ENCODE results near the gene CYP39A1. TPM values are rescaled to one million over a fixed set of nuclear protein-coding genes. Genes with fewer than 3 reads are reported as not detected.

Gene CYP39A1
- total RNA-seq, 4 donors from 2014 or later = 2.8 to 13.1 (median 5.4) TPM

DNA sequence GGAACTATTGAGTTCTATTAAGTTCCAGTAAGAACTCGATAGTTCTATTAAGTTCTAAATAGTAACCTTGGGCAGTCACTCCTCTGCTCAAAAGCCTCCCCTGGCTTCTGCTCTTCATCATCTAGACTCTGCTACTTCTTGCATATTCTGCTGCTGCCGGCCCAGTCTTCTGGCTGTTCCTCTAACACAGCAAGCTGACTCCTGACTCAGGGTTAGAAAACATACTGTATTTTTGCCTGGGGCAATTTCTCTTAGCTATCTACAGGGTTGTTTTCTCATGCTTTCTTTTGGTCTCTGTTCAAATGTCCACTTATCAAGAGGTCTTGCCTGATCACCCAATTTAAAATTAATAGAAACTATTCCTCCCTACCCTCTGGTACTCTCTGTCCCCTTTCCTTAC lies 14.8 kb upstream of the CYP39A1 start:
- ATAC-seq (ENCODE audit: low FRiP score) (no peak), DNase-seq (ENCODE audit: low spot score) (no peak)
- TF ChIP-seq, protein P1, sequence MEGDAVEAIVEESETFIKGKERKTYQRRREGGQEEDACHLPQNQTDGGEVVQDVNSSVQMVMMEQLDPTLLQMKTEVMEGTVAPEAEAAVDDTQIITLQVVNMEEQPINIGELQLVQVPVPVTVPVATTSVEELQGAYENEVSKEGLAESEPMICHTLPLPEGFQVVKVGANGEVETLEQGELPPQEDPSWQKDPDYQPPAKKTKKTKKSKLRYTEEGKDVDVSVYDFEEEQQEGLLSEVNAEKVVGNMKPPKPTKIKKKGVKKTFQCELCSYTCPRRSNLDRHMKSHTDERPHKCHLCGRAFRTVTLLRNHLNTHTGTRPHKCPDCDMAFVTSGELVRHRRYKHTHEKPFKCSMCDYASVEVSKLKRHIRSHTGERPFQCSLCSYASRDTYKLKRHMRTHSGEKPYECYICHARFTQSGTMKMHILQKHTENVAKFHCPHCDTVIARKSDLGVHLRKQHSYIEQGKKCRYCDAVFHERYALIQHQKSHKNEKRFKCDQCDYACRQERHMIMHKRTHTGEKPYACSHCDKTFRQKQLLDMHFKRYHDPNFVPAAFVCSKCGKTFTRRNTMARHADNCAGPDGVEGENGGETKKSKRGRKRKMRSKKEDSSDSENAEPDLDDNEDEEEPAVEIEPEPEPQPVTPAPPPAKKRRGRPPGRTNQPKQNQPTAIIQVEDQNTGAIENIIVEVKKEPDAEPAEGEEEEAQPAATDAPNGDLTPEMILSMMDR (IDR thresholded peaks at IDR 0.05) = no peak

DNA sequence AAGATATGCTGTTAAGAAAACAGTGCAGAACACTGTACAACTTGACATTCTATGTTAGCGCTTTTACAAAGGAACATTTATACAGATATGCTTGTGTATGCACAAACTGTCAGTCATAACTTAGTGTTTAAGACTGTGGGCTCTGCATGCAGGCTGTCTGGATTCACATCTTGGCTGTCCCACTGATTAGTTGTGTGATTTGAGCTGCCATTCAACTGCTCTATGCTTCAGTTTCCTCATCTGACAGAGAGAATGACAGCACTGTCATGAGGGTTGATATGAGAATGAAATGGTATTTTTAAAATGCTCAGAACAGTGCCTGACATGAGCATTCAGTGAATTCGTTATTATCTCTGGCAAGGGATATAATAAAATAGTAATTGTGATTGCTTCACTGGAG lies 8.9 kb upstream of the CYP39A1 start:
- ATAC-seq (ENCODE audit: low FRiP score) (no peak), DNase-seq (ENCODE audit: low spot score) (no peak)
- TF ChIP-seq, protein P1 (IDR thresholded peaks at IDR 0.05) = no peak

DNA sequence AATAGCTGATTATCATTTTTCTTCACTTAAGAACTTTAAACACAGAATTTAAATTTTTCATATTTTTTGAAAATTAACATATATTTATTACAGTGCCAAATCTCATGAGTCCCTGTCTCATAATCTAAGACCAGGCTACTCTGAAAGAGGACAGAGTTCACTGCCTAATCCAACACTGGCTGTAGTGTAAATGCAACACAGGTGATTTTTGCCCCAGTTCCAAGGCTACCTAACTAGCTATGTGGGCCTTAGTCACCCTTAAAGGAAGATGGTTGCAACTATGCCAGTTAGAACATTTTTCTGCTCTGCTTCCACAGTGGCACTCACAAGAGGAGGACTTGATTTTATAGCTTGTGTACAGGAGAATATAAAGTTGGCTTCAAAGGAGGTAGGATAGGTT lies 5.0 kb upstream of the CYP39A1 start:
- ATAC-seq (ENCODE audit: low FRiP score) = no peak
- TF ChIP-seq, protein P1 (IDR thresholded peaks at IDR 0.05) = no peak
- DNase-seq (ENCODE audit: low spot score) = no peak

DNA sequence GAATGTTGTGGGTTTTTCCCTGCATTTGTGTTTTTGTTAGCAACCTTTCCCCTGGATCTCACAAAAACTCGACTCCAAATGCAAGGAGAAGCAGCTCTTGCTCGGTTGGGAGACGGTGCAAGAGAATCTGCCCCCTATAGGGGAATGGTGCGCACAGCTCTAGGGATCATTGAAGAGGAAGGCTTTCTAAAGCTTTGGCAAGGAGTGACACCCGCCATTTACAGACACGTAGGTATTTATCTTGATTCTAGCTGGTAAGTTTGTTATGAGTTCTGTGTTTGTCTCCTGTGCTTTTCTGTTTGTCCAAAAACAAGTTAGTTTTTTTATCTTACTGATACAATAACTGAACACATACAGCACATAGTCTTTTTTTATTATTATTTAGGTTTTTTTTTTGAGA lies 3.2 kb upstream of the CYP39A1 start:
- no peak for ATAC-seq (ENCODE audit: low FRiP score)
- no peak for DNase-seq (ENCODE audit: low spot score)
- TF ChIP-seq, protein P1 (IDR thresholded peaks at IDR 0.05) = no peak

DNA sequence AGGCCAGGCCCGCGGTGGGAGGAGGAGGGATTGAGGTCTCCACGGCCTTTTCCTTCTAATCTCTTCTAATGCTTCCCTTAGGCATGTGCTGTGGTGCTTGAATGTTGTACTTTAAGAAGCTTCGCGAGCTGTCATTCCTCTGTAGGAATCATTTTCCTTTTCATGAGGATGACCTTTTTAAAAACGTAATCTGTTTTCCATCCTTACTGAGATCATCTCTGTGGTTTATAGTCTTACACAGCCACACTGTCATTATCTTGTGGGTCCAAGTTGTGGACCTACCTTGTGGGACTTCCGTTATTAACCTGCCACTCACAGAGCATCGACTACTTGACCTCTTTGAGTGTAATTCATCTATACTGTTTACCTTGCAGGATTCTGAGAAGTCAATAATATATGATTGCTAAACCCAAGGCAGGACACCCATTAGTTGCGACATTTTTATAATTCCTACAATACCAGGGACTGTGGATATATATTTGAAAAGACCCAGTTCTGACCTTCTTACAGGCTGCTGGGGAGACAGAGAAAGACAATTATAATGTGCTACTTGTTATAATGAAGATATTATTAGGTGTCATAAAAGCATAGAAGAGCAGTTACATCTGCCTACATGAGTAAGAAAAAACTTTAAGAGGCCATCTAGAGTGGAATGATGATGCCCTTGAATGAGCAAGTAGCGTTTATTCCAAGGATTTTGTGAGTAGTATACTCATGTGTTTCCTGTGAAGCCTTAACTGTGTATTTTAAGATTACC lies 999 bp upstream of the CYP39A1 start:
- TF ChIP-seq, protein P1 (IDR thresholded peaks at IDR 0.05) = no peak
- ATAC-seq (ENCODE audit: low FRiP score) = no peak
- no peak for DNase-seq (ENCODE audit: low spot score)

DNA sequence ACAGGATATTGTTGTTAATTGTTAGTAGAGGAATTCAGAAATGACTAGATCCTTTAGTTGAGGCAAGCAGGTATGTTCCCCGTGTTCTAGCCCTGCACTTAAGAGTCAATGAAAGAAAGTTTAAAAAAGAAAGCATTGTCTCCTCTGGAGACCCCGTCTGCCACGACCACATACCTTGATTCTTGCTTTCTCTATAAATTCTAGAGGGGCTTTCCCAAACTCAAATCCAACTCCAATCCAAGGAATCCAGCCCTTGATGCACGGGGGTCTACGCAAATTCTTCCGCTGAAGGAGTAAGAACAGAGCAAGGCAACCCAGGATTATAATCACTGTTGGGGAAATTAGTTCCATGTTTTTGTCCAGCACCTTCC lies 401 bp downstream of the CYP39A1 start:
- no peak for DNase-seq (ENCODE audit: low spot score)
- TF ChIP-seq, protein P1 (IDR thresholded peaks at IDR 0.05) = no peak
- no peak for ATAC-seq (ENCODE audit: low FRiP score)

DNA sequence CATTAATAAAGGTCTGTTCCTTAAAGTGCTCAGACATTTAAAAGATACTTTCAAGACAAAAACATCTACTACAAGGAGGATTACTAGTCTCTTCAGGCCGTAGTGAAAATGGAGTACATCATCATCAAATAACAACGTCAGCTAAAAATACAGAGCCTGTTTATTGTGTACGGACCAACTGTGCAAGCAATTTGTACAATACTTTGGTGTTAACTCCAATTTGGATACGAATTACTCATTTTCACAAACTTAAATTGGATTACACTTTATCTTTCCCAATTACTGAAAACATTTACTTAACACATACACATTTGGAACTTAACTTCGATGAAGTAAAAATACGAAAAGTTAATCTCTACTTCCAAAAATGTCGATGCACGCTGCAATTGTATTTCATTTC lies 802 bp downstream of the CYP39A1 start:
- no peak for ATAC-seq (ENCODE audit: low FRiP score)
- DNase-seq (ENCODE audit: low spot score) = no peak
- TF ChIP-seq, protein P1 (IDR thresholded peaks at IDR 0.05) = no peak
